GM18508 (cell line): ENCODE results near the gene HNRNPA1.
"Not testable (repeated sequence)": the region's sequence is repeated elsewhere in the genome, so short reads cannot be mapped to it uniquely, and the experiment has no call there.

Experiments
- ATAC-seq: cut with Tn5 transposase; IDR thresholded peaks from one replicate; pipeline ENCODE4 v1.9.1; 2021; ENCODE audit warnings: moderate number of reproducible peaks; ENCODE audit not compliant: insufficient read depth, unreplicated experiment

HNRNPA1 gene

DNA sequence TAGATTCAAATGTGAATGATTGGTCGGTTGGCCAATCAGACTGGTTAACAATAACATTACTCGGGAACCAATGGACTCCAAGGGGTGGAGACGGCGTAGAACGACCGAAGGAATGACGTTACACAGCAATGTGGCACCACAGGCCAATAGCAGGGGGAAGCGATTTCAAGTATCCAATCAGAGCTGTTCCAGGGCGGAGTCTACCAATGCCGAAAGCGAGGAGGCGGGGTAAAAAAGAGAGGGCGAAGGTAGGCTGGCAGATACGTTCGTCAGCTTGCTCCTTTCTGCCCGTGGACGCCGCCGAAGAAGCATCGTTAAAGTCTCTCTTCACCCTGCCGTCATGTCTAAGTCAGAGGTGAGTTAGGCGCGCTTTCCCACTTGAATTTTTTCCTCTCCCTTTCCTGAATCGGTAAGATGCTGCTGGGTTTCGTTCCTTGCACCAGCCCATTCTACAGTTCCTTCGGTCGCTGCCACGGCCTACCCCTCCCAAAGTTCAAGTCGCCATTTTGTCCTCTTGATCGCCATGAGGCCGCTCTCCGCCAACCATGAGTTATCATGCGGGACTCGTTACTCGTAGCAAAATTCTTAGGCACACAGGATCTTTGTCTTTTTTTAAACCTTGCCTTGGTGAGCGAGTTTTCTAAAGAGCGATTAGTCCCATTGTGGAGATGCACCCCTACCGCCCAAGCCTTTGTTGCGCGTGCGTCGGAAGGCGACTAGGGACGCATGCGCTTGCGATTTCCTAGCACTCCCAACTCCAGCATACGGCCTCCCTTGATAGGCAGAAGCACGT lies at the start of gene HNRNPA1:
Gene HNRNPA1 (plus strand): TSS at position 259 of the 793 bp plus-strand sequence. CDS start 82 bp downstream, at position 341.
- ATAC-seq, result peak; percentile 67

DNA sequence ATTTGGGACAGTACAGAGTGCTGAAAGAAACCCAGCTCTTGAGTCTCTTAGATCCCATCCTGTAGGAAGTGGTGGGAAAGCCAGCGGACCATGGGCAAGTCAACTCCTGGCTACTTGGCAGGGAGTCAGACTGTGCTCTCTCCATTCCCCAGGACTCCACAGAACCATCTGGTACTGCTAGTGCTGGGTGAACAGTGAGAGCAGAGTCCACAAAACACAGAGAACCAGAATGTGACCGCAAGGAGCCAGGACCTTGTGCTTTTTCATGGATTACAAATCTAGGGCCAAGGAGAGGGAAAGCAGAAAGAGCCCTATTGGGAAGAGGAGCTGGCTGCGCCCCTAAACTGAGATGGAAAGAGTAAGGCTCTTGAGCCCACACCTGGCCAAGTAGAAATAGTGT lies 49.3 kb upstream of the HNRNPA1 start:
- not testable (repeated sequence) for ATAC-seq

DNA sequence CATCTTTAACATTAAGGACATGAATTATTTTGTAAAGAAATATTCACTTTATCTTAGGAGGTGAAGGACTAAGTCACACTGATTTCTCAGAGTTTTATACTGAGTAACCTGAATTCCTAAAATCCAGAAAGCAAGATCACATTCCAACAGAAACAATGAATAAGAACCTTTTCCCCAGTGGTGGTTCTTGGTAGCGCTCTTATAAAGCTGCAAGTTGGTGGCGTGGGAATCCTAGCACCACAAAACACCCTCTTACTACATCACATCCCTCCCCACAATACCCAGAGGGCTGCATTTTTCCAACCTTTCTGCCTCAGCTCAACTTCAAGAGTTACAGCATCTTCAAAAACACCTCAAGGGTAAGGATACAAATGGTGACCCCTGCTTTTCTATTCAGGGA lies 47.7 kb upstream of the HNRNPA1 start:
- no peak for ATAC-seq

DNA sequence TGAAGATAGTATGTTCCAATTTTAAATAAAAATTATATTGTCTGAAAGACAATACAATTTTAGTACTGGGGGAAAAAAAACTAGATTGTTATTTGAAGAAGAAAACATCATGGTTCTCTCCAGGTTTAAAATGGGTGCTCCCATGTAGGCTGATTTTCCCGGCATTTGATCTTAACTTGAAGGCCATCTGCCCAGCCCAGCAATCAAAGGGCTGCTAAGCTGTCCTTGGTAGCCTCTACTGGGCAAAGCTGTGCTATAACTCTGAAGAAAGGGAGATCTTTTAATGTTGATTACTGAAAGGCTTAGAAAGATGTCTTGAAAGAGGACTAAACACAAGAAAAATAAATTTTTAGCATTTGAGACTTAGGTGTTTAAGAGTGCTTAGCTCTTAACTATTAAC lies 42.0 kb upstream of the HNRNPA1 start:
- ATAC-seq, result no peak

DNA sequence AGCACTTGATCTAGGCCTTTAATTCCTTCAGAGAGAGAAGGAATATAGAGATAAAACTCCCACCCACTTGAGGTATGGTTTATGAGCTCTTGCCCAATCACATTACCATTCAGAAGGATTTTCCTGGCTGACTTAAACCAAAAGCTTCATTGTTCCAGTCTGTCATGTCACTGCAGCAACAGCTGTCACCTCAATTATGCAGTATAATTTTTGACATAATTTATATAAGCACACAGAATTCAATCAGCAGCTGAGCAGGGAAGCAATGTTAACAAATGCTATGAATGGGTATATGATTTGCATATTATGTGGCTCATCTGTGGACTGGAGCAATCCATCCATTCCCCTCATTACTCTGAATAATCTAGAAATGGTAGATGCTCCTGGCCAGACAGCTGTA lies 40.9 kb upstream of the HNRNPA1 start:
- no peak for ATAC-seq

DNA sequence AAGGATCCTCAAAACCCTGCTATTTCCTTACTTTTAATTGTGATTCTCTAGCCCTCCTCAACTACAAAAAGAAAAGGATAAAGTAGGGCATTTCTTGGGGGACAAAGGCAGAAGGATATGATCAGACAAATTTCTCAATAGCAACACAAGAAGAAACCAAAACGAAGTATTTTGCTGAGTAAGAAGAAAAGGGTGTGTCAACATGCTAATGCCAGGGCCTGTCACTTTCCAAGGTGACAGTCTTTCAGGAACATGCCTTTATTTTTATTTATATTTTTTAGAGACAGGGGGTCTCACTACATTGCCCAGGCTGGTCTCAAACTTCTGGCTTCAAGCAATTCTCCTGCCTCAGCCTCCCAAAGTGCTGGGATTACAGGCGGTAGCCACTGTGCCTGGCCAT lies 40.4 kb upstream of the HNRNPA1 start:
- no peak for ATAC-seq

DNA sequence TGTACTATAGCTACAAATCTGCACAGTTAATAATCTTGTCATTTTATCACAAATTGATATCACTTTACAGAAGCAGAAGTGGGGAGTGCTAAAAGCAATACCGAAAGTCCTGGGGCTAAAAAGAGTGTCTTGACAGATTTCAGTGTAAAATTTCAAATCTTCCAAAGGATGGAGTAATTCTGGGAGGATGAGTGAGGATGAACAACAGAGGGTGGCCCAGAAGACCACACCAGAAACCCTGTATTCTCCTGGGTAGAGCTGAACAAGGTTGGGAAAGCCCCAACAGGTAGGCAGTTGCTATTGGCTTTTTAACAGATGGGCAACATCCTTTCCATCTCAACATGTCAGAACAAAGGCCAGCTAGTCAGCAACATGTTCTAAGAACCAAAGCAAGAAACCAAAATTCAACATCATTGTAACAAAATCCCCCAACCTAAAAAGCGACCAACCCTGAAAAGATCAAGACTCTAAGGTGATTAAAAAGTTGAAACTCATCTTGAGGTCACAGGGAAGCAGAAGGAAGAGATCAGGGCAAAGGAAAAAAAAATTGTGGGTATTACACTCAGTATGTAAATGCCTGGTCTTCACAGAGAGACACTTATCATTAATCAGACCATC lies 39.4 kb upstream of the HNRNPA1 start:
- no peak for ATAC-seq

DNA sequence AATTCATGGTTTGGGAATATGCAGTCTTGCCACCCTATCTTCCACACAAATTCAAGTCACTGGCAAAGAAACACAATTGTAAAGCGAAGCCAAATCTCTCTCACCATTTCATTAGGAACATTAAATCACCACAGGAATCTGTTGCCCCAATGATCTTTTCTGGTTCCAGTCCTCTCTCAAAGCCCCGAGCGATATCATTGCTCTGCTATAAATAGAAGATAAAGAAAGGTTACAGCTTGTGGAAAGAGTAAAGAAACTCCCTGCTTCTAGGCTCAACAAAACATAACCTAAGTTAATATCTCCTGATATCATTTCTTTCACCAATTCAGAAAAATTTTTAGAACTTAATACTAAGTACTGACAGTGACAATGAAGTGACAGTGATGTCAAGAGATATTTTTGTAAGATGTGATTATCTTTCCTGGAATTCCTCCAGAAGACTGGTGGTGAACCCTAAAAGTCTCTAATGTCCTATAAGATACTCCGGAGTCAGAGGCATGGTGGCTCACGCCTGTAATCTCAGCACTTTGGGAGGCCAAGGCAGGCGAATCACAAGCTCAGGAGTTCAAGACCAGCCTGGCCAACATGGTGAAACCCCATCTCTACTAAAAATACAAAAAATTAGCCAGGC lies 34.4 kb upstream of the HNRNPA1 start:
- ATAC-seq, result no peak

DNA sequence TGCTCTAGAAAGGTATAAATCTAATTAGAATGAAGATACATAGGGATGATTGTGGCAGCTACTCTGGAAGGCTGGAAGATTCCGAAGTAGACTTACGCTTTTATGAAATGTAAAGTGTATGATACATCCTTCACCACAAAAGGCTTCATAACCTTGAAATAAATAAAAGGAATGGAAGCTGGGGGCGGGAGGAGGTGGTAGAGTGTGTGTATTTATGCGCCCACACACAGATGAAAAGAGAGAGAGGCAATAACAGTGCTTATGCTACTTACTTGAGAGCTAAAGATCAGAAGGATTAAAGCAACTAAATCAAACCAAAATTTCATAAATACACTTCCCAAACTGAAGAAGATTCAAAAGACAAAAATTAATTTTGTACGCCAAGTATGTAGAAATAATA lies 31.0 kb upstream of the HNRNPA1 start:
- no peak for ATAC-seq

DNA sequence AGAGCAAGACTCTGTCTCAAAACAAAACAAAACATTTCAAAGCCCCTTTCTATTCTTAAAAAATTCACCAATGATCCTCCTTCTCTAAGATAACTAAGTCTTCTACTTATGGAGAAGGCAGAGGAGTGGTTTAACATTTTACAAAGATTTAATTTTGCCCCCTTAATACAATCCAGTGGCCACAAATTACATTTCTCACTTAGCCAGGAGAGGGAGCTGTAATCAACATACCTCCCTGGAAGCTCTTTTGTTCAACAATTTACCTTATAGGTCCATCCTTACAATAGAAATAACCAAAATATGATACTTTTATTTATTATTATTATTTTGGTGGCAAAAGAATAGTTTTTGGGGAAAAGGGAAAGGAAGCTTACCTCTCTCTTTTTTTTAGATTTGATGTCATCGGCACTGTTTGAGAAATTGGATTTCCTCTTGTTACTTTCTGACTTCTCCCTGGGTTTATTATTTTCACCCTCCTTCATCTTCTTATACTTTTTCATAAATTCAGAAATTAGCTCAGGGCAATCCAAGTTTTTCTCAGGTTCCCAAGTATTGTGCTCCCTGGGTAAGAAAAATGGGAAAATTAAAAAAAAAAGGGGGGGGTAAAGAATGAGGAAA lies 28.8 kb upstream of the HNRNPA1 start:
- ATAC-seq, result no peak

DNA sequence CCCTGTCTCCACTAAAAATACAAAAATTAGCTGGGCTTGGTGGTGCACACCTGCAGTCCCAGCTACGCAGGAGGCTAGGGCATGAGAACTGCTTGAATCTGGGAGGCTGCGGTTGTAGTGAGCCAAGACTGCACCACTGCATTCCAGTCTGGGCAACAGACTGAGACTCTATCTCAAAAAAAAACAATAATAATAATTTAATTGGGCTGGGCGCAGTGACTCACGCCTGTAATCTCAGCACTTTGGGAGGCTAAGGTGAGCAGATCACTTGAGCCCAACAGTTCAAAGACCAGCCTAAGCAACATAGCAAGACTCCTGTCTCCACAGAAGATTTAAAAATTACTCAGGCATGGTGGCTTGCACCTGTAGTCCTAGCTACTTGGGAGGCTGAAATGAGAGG lies 27.3 kb upstream of the HNRNPA1 start:
- no peak for ATAC-seq

DNA sequence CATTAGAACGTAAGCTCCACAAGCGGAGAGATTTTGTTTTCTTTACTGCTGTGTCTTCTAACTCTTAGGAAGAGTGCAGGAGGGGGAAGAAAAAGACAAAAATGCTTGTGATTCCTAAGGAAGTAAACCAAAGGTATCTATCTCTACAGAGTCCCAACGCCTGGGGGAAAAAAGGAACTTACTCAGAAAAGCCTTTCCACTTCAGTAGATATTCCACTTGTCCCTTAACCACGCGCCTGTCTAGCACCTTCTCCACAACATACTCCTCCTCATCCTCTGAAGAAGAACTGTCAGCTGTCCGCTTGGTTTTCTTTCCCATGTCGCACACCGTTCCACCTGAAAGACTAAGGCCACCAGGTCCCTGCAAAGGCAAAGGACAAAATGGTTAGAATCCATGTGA lies 23.2 kb upstream of the HNRNPA1 start:
- no peak for ATAC-seq

DNA sequence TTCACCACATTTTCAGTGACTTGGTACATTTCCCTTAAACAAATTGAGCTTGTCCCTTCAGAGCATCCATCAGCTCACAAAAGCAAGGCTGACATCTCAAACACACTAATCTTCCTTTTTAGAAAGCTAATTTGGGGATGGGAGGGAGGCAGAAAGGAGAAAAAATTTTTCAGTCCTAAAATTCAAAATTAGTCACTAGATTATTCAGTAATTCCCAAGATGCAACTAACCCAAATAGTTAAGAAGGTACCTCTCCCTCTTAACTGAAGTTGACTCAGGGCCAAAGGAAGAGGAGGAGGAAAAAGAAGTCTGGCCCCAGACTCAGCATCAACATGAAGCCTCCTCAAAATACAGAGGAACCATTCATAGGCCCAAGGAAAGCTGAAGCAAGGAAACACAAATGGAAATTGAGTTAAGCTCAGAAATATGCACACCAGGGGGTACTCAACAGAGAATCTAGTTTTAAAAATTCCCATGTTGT lies 22.3 kb upstream of the HNRNPA1 start:
- no peak for ATAC-seq

DNA sequence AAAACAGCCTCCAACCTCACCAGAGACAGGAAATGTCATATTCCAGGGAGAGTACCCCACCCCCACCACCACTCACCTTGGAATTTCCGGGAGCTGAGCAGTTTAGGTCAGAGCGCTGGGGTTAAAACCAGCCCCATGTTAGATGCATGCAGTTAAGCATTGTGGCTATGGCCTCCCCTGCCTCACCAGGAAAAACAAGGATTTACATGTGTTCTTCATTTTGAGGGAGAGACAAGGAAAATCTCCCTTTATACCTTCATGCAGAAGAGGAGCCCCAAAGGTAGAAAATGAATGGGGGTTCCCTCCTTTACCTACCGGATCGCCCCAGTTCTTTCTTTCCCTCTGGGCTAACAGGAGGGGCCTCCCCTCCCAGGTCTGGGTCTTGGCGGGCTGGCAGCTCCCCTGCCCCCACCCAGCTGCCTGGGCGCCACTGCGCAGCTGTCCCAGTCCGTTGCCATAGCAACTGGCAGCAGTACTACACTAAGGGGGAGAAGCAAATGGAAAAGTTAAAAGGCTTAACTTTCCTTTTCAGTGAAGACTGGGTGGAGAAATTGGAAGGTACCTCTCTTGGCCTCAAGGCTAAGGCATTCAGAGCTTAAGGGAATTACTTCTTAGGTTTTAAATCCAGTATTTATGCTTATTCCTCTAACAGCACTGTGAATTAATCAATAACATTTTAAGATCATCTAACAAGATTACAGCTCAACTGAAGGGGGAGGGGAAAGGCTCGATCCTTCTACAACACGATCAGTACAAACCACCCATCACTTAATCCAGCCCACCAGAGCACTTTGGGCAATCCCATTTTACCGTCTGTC lies 21.1 kb upstream of the HNRNPA1 start:
- no peak for ATAC-seq

DNA sequence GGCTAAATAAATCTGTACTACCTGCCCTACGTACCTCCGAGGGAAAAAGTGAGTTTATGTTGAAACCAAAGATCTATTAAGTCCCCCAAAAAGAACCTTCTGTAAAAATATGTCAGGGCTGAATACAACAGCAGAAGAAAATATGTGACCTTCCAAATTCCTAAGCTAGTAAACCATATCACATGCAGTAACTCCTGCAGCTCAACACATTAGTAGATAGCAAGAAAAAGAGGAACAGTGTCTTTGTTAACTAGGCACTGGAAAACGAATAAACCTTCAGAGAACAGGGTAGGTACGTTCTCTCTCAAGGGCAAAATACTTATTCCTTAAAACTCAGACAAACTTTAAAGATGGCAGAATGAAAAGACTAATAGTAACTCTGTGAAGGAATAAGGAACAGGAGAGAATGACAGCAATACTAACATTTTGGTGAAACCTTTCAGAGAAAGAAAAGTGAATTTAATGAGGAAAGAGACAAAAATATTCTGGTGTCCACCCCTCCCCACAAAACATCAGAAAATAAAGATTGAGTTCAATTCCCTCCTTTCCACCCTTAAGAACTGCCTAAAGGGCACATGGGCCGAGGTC lies 18.6 kb upstream of the HNRNPA1 start:
- ATAC-seq, result no peak

DNA sequence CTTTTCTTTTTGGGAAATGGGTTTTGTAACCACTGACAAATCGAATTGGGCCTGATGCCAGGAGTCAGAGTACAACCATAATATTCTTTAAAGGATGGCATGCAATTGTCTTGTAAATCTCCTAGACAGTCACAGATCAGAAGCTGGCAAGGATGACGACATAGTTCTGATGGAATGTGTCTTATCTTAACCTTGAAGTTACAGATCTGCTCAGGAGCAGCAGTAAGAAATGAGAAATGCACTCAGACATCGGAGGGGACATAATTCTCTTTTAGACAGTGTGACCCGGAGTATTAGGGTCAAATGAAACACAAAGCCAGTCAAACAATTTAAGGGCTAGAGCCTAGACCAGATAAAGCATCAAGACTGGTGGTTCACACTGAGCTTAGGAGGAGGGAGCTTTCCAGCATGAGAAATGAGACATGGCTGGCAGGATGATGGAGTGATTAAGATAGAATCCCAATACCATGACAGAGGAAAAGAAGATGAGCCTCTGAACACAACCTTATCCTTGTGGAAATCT lies 18.1 kb upstream of the HNRNPA1 start:
- no peak for ATAC-seq

DNA sequence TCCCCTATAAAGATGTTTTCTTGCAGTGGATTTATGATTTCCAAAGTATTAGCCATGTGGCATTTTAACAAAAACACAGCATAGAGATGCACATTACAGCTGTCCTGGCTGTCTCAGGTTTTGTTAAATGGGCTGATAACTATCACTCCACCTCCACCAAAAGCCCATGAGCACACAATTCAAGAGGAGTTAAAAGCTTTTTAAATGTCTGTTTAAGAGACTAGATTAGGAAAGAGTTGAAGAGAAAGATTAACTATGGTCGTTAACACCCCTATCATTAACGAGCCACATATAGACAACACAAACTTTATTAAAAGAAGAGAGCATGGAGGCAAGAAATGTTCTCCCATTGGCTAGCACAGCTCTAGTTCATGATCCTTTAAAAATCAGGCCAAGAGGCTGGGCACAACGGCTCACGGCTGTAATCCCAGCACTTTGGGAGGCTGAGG lies 15.1 kb upstream of the HNRNPA1 start:
- no peak for ATAC-seq

DNA sequence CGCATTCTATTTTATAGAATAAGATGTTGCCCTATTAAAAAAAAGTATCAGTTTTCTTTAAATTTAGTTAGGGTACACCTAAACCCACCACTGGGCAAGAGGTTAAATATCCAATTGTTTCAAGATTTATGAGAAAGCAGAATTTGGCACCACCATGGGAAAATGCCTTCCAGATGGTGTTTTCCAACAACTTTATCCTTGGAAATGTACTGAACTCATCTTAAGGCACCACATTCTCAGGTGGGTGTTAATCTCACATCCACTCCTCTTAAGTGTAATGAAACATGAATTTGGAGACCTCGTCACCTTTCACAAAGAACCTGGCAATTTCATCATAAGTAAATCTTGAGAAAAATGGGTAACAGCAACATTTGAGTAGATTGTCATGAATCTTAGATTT lies 13.7 kb upstream of the HNRNPA1 start:
- ATAC-seq, result no peak

DNA sequence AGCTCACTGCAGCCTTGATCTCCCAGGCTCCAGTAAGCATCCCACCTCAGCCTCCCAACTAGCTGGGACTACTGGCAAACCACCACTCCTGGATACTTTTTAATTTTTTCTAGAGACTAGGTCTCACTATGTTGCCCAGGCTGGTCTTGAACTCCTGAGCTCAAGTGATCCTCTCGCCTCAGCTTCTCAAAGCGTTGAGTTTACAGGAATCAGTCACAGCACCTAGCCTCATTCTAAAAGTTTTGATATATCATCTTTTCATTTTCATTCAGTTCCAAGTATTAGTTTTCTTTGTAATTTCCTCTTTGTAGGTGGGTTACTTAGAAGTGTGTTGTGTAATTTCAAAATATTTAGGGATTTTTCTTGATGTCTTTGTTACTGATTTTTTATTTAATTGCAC lies 10.2 kb upstream of the HNRNPA1 start:
- no peak for ATAC-seq

DNA sequence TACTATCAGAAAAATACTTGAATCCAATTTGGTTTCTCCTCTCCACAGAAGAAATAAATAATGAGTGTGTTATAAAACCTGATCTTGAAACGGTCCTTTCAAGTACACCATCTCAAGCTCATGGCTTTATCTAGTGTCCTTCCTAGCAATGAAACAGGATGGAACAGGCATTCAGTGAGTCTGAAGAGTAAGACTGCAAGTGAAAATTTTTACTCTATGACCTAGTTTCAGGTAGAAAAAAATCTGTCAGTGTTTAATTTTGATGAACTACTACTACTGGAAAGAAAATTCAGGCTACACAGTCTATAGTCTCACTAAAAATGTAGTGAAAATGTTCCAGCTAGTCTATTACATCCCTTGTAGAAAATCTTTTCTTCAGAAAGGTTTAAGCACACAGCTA lies 8.3 kb upstream of the HNRNPA1 start:
- ATAC-seq, result no peak
